ENCODE data around the gene JAG1. TPM values are rescaled to one million over a fixed set of nuclear protein-coding genes. Genes with fewer than 3 reads are reported as not detected.

Gene JAG1
- total RNA-seq, 4 donors from 2014 or later = 62.7 to 103 (median 82.0) TPM

GRCh38 chr20:10595266-10595665, 78.5 kb downstream of the JAG1 start:
- no peak for TF ChIP-seq CTCF (IDR thresholded peaks at IDR 0.05; ENCODE audit: low read depth)

DNA sequence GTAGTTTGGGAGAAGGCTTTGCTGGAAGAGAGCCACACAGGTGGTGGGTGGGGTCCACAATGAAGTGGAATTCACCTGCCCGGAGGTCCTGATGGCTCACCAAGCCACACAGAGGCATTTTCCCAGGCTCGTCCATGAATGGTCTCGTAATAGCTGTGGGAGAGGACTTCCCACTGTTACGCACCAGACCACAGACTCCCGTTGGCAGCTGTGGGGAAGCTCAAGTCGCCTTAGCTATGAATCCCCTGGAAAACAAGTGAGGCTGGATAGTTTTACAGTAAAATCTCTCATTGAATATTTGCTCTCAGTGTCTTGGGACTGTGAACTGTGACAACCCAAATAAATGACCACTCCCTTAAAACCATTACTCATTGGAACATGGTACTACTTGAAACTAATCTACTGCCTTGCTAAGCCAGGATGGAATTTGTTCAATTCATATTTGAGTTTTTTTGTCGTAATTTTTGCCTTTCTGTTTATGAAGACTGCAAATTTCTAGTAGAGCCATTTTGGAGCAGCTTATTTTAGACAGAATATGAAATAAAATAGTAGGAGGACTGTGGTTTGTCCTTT, 79.4 kb downstream of the JAG1 start:
- no peak for TF ChIP-seq CTCF (IDR thresholded peaks at IDR 0.05; ENCODE audit: low read depth)

- no peak for TF ChIP-seq CTCF (IDR thresholded peaks at IDR 0.05; ENCODE audit: low read depth)
These were observed 81.8 kb downstream of the JAG1 start for GRCh38 chr20:10591946-10592521.

- no peak for TF ChIP-seq CTCF (IDR thresholded peaks at IDR 0.05; ENCODE audit: low read depth)
These were observed 82.7 kb downstream of the JAG1 start for GRCh38 chr20:10590950-10591671.

Small RNA genes within 50 kb of the gene (small RNA-seq; reads per million reads assigned to genes)
- gene MIR6870 = not detected

Other genes starting within 250 kb of the JAG1 start
- 10 to 100 TPM in 3 of 4 donors, 1 to 10 TPM in 1; 8.3 to 24.0 (median 13.8) TPM for gene MKKS, start 239.8 kb downstream of the JAG1 start, total RNA-seq
- gene SLX4IP, start 238.7 kb downstream of the JAG1 start, total RNA-seq = 1 to 10 TPM; 2.4 to 5.4 (median 4.1) TPM